ENCODE results near the gene VDAC2. TPM values are rescaled to one million over a fixed set of nuclear protein-coding genes. Genes with fewer than 3 reads are reported as not detected.

Gene VDAC2
- total and polyA plus RNA-seq, 10 of the 15 experiments (the other 5 are each of a cell fraction or from before 2014, with no cell fraction given), result 73.4 to 294 (median 146) TPM

GRCh38 chr10:75231672-75232581 is 21.3 kb downstream of the VDAC2 start (continued):
- TF ChIP-seq ZBTB11 (CRISPR knock-in tag; IDR thresholded peaks at IDR 0.05), result no peak
- no peak for TF ChIP-seq SKIL (IDR thresholded peaks at IDR 0.05; ENCODE audit: low read depth, poor library complexity, severe bottlenecking)
- TF ChIP-seq POLR2AphosphoS2 (IDR thresholded peaks at IDR 0.05; ENCODE audit: low read depth, low read length), result no peak
- TF ChIP-seq TBL1XR1 (IDR thresholded peaks at IDR 0.05; ENCODE audit: low read depth, low read length), result no peak
- TF ChIP-seq SPI1 (IDR thresholded peaks at IDR 0.05; ENCODE audit: borderline replicate concordance, insufficient read depth, low read depth, low read length), result no peak
- no peak for TF ChIP-seq SREBF1 (IDR thresholded peaks at IDR 0.05; ENCODE audit: low read length)
- TF ChIP-seq NR2C2 (IDR thresholded peaks at IDR 0.05; ENCODE audit: borderline replicate concordance, control insufficient read depth, insufficient read length, low read depth), result no peak
- TF ChIP-seq RCOR1 (conservative IDR thresholded peaks at IDR 0.05; ENCODE audit: low read depth, low read length), result no peak
- 0 out of 2 replicates have a peak, but pooled peaks have one; percentile 34 for TF ChIP-seq SMAD5 (IDR thresholded peaks at IDR 0.05; ENCODE audit: low read depth)
- TF ChIP-seq YY1 (IDR thresholded peaks at IDR 0.05; ENCODE audit: low read depth, low read length), result 0 out of 2 replicates have a peak, but pooled peaks have one; percentile 8
- TF ChIP-seq POLR2A (IDR thresholded peaks at IDR 0.05; ENCODE audit: low read depth, low read length), result peak; percentile 58
